ENCODE measurements around the gene RNF126.

GRCh38 chr19:623974-624373 is 39.0 kb downstream of the RNF126 start:
- TF ChIP-seq POLR2A (IDR thresholded peaks at IDR 0.05), result no peak
- TF ChIP-seq CTCF (IDR thresholded peaks at IDR 0.05), result no peak
